ENCODE measurements around the gene PADI4. TPM values are rescaled to one million over a fixed set of nuclear protein-coding genes. Genes with fewer than 3 reads are reported as not detected.

PADI4 gene
- total and polyA plus RNA-seq, 2 of the 8 experiments (the other 6 are each of a cell fraction or from before 2014, with no cell fraction given): 0.29 TPM; not detected in 1

DNA sequence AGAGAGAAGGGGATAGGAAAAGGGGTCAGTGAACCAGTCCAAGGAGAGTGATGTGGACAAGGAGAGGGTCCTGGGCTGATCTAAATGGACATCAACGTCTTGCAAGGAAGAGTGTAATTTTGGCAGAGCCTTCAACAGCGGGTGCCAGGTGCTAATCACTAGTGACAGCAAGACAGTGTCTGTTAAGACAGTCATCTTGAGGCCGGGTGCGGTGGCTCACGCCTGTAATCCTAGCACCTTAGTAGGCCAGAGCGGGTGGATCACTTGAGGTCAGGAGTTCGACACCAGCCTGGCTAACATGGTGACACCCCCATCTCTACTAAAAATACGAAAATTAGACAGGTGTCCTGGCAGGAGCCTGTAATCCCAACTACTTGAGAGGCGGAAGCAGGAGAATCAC, 51.8 kb downstream of the PADI4 start:
- H4K5ac ChIP-seq (ENCODE audit: insufficient read length, low read depth, low read length): no peak overlapping the region
- no peak overlapping the region for H3K4me2 ChIP-seq (ENCODE audit: insufficient read depth in 1 of 2, low read depth in 2 of 2, low read length in 2 of 2)
- H3K9ac ChIP-seq (replicated peaks in 1 of 4; ENCODE audit: extremely low read depth in 1 of 4, low read depth in 3 of 4, low read length in 3 of 4): no peak overlapping the region
- H3K9me3 ChIP-seq (ENCODE audit: insufficient read depth in 2 of 2, low read depth in 1 of 2, low read length in 1 of 2): no peaks in the 10 kb centered on the region
- H2BK5ac ChIP-seq (ENCODE audit: low read depth, low read length): no peak overlapping the region
- H2AK5ac ChIP-seq (ENCODE audit: low read depth, low read length): no peak overlapping the region
- H3K23me2 ChIP-seq (ENCODE audit: low read depth, low read length): no peaks in the 10 kb centered on the region
- H3K18ac ChIP-seq (ENCODE audit: extremely low read depth, low read length): no peak overlapping the region
- no peak overlapping the region for H3K4ac ChIP-seq (replicated peaks; ENCODE audit: insufficient read length, low read depth, low read length)
- H3K27me3 ChIP-seq (replicated peaks in 1 of 4; ENCODE audit: control insufficient read depth in 3 of 4, extremely low read depth in 1 of 4, insufficient read depth in 3 of 4, low read length in 3 of 4): no peaks in the 10 kb centered on the region
- no peak overlapping the region for H2BK20ac ChIP-seq (ENCODE audit: low read length)
- H4K20me1 ChIP-seq (replicated peaks in 1 of 2; ENCODE audit: control insufficient read depth in 1 of 2, insufficient read depth in 2 of 2, low read length in 2 of 2): peaks cover 0 to 2% of the 10 kb centered on the region in 2 experiments
- H3K79me1 ChIP-seq (ENCODE audit: low read depth, low read length): no peaks in the 10 kb centered on the region
- no peaks in the 10 kb centered on the region for H3K36me3 ChIP-seq (ENCODE audit: control insufficient read depth in 2 of 4, insufficient read depth in 4 of 4, low read length in 3 of 4)
- no peak overlapping the region for H2AFZ ChIP-seq (ENCODE audit: low read length)
- no peak overlapping the region for H4K91ac ChIP-seq (replicated peaks; ENCODE audit: insufficient read length, low read length)
- no peak overlapping the region for H3K23ac ChIP-seq (ENCODE audit: insufficient read length)
- H2BK12ac ChIP-seq (ENCODE audit: low read depth, low read length): no peak overlapping the region
- no peak overlapping the region for H4K8ac ChIP-seq (ENCODE audit: extremely low read depth, insufficient read depth, low read length)
- WGBS, 2 experiments (ENCODE audit: extremely low coverage in 1 of 2, insufficient coverage in 1 of 2, insufficient read length in 1 of 2, insufficient replicate concordance in 2 of 2, low coverage in 1 of 2, low lambda C conversion rate in 2 of 2, missing lambda C conversion rate in 1 of 2): 90% methylated on average over 9 of the region's 9 CpGs; no CpG with 5 or more reads in 1 of the 2 experiments
- no peak overlapping the region for H3K27ac ChIP-seq (ENCODE audit: low read depth, low read length)
- H3K79me2 ChIP-seq (ENCODE audit: control insufficient read depth in 1 of 2, insufficient read depth in 2 of 2, low read length in 2 of 2): no peaks in the 10 kb centered on the region
- no peak overlapping the region for H3K4me3 ChIP-seq (ENCODE audit: extremely low read depth in 1 of 4, insufficient read depth in 2 of 4, low read depth in 3 of 4, low read length in 4 of 4)
- CTCF ChIA-PET (ENCODE audit: partially characterized antibody): interaction anchor here (1.0 to 4.0 kb wide), 2 partner anchors 11 kb away, joined by 6 to 28 read pairs; partner anchors contain the start of gene PADI6
- FAIRE-seq (no peak), DNase-seq (ENCODE audit: low read depth in 1 of 2, low spot score in 2 of 2) (no peak)
- POLR2A ChIA-PET (ENCODE audit: partially characterized antibody): interaction anchor here (0.9 kb wide), 1 partner anchor 20 kb away, joined by 3 read pairs; no protein-coding TSS in a partner anchor
- H3K56ac ChIP-seq (replicated peaks; ENCODE audit: insufficient read length, low read depth, low read length): no peak overlapping the region
- peaks cover 0 to 2% (median 1%) of the 10 kb centered on the region in 4 experiments; a peak in 1 of 7 replicates for H3K4me1 ChIP-seq (replicated peaks in 1 of 4; ENCODE audit: control insufficient read depth in 3 of 4, insufficient read depth in 4 of 4, low read length in 3 of 4)
- no peak overlapping the region for H3K14ac ChIP-seq (ENCODE audit: insufficient read length)
- no peak overlapping the region for H2BK120ac ChIP-seq (replicated peaks; ENCODE audit: low read depth, low read length)
- no peak overlapping the region for H2BK15ac ChIP-seq (ENCODE audit: low read length)
- no peak for TF ChIP-seq HDAC2 (IDR thresholded peaks at IDR 0.05; ENCODE audit: borderline replicate concordance in 1 of 2, low read depth in 2 of 2, low read length in 2 of 2)
- TF ChIP-seq POU5F1 (IDR thresholded peaks at IDR 0.05; ENCODE audit: low read depth, low read length): no peak
- no peak for TF ChIP-seq JUND (IDR thresholded peaks at IDR 0.05; ENCODE audit: low read length)
- no peak for TF ChIP-seq BCL11A (IDR thresholded peaks at IDR 0.05; ENCODE audit: low read depth in 2 of 2, low read length in 2 of 2)
- no peak for TF ChIP-seq RAD21 (IDR thresholded peaks at IDR 0.05 in 1 of 2, conservative IDR thresholded peaks at IDR 0.05 in 1 of 2; ENCODE audit: low read depth in 2 of 2, low read length in 2 of 2)
- no peak for TF ChIP-seq CBX5 (IDR thresholded peaks at IDR 0.05; ENCODE audit: low read depth, low read length)
- TF ChIP-seq GTF2F1 (IDR thresholded peaks at IDR 0.05; ENCODE audit: borderline replicate concordance, low read depth, low read length): no peak
- TF ChIP-seq RXRA (IDR thresholded peaks at IDR 0.05; ENCODE audit: insufficient read depth, low read depth, low read length): no peak
- no peak for TF ChIP-seq TEAD4 (IDR thresholded peaks at IDR 0.05; ENCODE audit: low read depth, low read length)
- TF ChIP-seq, protein P1, sequence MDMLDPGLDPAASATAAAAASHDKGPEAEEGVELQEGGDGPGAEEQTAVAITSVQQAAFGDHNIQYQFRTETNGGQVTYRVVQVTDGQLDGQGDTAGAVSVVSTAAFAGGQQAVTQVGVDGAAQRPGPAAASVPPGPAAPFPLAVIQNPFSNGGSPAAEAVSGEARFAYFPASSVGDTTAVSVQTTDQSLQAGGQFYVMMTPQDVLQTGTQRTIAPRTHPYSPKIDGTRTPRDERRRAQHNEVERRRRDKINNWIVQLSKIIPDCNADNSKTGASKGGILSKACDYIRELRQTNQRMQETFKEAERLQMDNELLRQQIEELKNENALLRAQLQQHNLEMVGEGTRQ (IDR thresholded peaks at IDR 0.05; ENCODE audit: low read length): no peak
- no peak for TF ChIP-seq KDM1A (IDR thresholded peaks at IDR 0.05; ENCODE audit: borderline replicate concordance, low read length)
- no peak for TF ChIP-seq SIN3A (conservative IDR thresholded peaks at IDR 0.05 in 1 of 2, IDR thresholded peaks at IDR 0.05 in 1 of 2; ENCODE audit: low read depth in 1 of 2, low read length in 2 of 2)

Data from H1 (cell line).